Subcutaneous adipose tissue (tissue), 4 donors: ENCODE results near the gene IGFN1. TPM values are rescaled to one million over a fixed set of nuclear protein-coding genes. Genes with fewer than 3 reads are reported as not detected.

Source experiments
- total RNA-seq, 4 donors: library from RNA; depleted of rRNA; stranded (reverse); fragments of >200 nt; gene quantifications; one replicate each; pipeline ENCODE4 v1.1.0, GENCODE V29; 2016
- TF ChIP-seq, protein P1 (sequence below): fragments of 450-650 bp; IDR thresholded peaks from one replicate; pipeline ENCODE4 v1.5.1; 2016; ENCODE audit warnings: low read depth, mild to moderate bottlenecking, control low read depth, antibody characterized with exemption, moderate library complexity

Gene IGFN1
- total RNA-seq, 4 donors from 2014 or later: not detected

DNA sequence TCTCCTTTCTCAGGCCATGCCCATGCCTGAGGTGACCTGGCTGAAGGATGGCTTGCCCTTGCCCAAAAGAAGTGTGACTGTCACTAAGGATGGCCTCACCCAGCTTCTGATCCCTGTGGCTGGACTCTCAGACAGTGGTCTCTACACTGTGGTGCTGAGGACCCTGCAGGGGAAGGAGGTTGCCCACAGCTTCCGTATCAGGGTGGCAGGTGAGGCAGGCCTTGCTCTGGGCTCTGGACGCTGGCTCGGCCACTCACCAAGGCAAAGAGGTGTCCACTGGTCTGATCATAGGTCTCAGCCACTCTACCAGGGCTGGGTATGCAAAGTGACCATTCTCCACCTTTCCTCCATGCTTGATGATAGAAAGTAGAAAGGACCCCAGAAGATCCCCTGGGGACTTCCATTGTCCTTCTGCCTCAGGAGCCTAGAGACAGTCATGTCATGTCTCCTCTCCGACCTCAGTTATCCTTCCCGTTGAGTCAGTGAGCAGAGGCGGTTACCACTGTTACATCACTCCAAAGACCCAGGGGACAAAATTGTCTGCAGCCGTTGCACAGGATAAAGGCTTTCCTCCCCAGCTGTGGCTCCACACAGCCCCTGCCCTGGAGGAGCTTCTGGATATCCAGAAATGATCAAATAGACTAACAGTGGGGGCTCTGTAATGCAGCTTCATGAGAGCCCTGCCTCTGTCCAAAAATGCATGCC lies 34.2 kb downstream of the IGFN1 start:
- TF ChIP-seq, protein P1, sequence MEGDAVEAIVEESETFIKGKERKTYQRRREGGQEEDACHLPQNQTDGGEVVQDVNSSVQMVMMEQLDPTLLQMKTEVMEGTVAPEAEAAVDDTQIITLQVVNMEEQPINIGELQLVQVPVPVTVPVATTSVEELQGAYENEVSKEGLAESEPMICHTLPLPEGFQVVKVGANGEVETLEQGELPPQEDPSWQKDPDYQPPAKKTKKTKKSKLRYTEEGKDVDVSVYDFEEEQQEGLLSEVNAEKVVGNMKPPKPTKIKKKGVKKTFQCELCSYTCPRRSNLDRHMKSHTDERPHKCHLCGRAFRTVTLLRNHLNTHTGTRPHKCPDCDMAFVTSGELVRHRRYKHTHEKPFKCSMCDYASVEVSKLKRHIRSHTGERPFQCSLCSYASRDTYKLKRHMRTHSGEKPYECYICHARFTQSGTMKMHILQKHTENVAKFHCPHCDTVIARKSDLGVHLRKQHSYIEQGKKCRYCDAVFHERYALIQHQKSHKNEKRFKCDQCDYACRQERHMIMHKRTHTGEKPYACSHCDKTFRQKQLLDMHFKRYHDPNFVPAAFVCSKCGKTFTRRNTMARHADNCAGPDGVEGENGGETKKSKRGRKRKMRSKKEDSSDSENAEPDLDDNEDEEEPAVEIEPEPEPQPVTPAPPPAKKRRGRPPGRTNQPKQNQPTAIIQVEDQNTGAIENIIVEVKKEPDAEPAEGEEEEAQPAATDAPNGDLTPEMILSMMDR: no peak

DNA sequence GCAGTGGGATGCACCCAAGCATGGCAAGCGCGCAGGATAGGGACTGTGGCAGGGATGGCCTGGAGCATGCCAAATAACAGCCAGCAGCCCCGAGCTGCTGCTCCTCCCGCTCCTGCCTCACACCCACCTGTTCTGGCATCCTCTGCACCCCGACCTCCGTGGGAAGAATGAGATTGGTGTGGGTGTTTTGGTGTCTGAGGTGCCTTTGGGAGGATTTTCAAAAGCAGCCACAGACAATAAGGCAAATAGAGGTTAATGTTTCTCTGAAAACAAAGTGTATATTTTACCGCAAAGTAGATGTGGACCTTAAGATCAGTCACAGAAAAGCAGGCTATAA lies 35.5 kb downstream of the IGFN1 start:
- TF ChIP-seq, protein P1: no peak

DNA sequence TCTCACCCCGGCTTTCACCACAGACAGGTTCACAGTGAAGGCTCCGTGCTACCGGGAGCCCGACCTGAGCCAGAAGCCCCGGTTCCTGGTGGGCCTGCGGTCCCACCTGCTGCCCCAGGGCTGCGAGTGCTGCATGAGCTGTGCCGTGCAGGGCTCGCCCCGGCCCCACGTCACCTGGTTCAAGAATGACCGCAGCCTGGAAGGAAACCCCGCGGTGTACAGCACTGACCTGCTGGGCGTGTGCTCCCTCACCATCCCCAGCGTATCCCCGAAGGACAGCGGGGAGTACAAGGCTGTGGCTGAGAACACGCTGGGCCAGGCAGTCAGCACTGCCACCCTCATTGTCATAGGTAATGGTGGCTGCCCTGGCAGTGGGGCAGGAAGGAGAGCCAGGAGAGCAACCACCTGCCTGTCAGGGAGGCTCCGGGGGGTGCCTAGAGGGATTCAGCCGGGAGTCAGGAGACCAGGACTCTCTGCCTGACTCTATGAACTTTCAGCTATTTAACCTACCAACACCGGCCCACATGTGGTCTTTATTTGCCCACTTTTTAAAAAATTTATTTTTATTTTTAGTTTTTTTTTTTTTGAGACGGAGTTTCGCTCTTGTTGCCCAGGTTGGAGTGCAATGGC lies 36.4 kb downstream of the IGFN1 start:
- TF ChIP-seq, protein P1: no peak

DNA sequence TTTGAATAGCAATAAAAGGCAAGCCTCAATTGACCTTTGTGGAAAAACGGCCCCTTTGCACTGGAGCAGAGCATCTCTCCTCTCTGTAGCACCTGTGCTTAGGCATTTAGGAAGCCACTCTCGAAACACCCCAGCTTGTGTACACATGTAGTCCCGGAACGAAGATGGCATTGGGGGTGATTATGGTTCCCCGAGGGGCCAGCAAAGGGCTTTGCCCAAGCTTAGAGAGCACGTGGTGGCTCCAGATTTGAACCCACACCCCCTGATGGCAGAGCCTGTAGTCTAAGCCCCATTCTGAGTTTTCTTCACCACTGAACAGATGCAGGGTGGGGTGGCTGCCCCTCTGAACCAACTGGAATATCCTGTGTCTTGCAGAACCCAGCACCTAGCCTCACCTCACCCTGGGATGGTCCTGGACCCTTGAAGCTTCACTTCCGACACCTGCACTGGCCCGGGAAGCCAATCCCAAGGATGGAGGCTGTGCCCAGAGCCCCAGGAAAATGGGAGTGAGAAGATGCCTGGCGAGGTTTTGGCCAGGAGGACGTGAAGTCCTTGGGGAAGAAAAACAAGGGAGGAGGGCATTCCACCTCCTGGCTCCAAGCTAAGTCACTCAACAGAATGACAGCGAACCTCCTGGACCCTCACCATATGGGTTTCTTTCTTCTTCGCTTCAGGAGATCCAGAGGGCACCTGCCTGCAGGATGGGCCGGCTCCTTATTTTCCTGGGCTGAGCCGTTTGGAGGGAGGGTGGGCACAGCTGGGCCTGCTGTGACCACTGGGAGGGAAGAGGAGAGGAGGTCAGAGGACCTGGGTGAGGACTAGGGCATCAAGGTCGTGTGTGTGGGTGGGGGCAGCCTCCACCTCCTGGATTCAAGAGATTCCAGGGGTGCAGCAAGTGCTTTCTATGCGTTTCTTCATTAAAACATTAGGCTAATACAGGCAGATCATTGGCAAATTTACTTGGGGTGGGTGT lies 37.7 kb downstream of the IGFN1 start:
- TF ChIP-seq, protein P1: no peak

DNA sequence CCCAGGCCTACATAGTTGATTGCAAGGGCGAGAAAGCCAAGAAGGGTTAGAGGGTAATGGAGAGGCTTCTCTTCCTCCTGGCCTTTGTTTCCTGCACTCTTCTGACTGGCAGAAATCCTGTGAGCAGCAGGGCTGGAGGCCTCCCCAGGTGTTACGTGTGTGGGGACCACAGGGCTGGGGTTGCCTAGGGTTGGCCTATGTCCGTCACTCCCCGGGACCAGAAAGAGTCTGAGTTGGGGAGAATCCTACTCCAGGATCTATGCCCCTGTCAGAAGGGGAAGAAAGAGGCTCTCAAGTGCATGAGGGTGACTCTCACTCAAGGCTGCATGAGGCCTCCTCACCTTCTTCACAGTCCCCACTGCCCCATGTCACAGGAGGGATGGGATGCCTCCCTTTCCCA lies 38.5 kb downstream of the IGFN1 start:
- TF ChIP-seq, protein P1: no peak

DNA sequence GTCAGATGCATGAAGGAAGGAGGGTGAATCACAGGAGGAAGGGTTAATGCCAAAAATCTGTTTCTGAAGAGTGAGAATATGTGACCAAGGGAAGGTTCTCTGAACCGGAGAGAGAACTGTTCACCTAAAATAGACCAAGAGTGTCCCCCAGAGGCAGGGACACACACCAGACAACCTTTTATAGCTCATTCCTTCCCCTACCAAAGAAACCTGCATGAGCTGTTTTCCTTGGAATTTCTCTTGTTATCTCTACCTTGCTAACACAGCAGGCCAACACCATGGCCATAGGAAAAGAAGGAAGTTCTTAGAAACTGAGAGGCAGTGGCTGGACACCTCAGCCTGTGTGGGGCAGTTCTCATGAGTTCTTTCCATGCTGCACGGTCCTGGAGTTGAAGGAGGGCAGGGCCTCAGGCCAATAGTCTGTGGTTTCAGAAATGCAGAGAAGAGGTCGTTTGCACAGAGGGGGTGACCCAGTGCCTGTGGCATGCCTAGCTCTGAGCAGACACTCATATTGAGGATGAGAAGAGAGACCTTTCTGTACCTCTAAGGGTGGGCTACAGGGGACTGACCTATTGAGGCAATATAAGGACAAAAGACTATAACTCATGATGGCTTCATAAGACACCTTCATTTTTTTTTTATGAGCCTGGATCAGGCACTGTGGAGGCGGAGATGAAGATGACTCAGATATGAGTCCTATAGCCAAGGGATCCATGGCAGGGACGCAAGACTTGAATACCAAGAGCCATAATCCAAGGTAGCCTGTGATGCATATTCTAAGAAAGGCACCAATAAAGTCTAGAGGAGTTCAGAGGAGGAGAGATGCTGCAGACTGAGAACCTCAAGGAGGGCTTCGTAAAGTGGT lies 39.4 kb downstream of the IGFN1 start:
- TF ChIP-seq, protein P1: no peak
